ENCODE measurements around the gene WNT3A. TPM values are rescaled to one million over a fixed set of nuclear protein-coding genes. Genes with fewer than 3 reads are reported as not detected.

WNT3A gene
- total and polyA plus RNA-seq, 2 donors (not counting 3 experiments of a cell fraction or from before 2014, with no cell fraction given): not detected

DNA sequence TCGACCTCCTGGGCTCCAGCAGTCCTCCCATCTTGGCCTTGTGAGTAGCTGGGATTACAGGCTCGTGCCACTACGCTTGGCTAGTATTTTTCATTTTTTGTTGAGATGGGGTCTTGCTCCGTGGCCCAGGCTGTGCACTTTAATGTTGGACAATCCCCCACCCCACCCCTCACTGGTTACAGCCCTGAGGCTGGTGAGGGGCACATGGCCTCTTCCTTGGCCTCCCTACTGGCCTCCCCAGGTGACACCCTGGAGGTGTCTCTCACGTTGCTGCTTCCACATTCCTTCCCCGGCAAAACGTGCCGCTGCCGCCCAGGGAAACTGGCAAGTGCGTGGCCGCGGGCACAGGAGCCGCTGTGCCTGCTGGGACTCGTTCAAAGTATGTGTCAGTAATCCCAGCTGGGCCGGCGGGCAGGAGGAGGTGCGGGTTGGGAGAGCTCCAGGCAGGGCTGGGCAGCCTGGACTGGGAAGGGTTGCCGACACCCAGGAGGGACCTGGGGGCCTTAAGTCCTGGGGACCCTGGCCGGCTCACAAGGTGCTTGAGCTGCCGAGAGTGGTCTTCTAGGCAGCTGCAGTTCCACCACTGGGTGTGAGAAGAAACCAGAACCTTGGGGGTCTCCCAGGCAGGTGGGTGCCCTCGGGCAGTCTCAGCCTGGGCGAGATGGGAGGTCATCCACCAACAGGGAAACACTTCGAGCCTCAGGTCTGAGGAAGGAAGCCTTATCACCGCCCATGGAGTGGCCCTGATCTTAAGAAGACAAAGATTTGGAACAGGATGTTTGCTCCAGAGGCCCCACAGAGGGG lies 6.5 kb downstream of the WNT3A start:
- Histone ChIP-seq H3K4me2 (ENCODE audit: insufficient read depth, low read length) (no peak overlapping the region), H3K4me1 (ENCODE audit: control insufficient read depth, extremely low read depth, insufficient read depth, low read length) (no peaks in the 10 kb centered on the region), H3K27me3 (ENCODE audit: control insufficient read depth in 2 of 2, insufficient read depth in 2 of 2, low read length in 2 of 2) (peaks cover 23 to 24% of the 10 kb centered on the region in 2 experiments), H3K79me2 (ENCODE audit: control insufficient read depth, insufficient read depth, low read length) (no peaks in the 10 kb centered on the region), H3K27ac (ENCODE audit: insufficient read depth, low read depth, low read length) (no peak overlapping the region), H2AFZ (ENCODE audit: low read depth, low read length) (no peak overlapping the region), H3K9me1 (replicated peaks; ENCODE audit: control insufficient read depth, extremely low read depth, insufficient read depth, low read length) (no peaks in the 10 kb centered on the region), H3K9me3 (replicated peaks; ENCODE audit: control insufficient read depth, insufficient read depth, low read length) (no peaks in the 10 kb centered on the region), H3K9ac (replicated peaks; ENCODE audit: extremely low read depth, insufficient read depth, low read length) (no peak overlapping the region), H4K20me1 (replicated peaks; ENCODE audit: control insufficient read depth, extremely low read depth, insufficient read depth, low read length) (no peaks in the 10 kb centered on the region), H3K36me3 (ENCODE audit: control insufficient read depth in 2 of 2, extremely low read depth in 1 of 2, insufficient read depth in 2 of 2, low read length in 2 of 2) (no peaks in the 10 kb centered on the region), H3K4me3 (replicated peaks in 1 of 3; ENCODE audit: insufficient read depth in 1 of 3, low read depth in 1 of 3, low read length in 3 of 3) (no peak overlapping the region)
- intact Hi-C loops (cut with micrococcal nuclease) (no loop called here), dilution Hi-C loops (cut with MboI; ENCODE audit: extremely low pct_ligation_motif_present, low sequenced_read_pairs) (no loop called here)
- no peak for FAIRE-seq
- BruUV-seq (replicated peaks): no TSS peak
- POLR2A ChIA-PET: no interaction called here
- no peak for DNase-seq (ENCODE audit: low read depth, low spot score)
- TF ChIP-seq CTCF (IDR thresholded peaks at IDR 0.05; ENCODE audit: extremely low read depth in 1 of 2, insufficient read depth in 1 of 2, low read depth in 1 of 2, low read length in 2 of 2) (no peak), POLR2AphosphoS5 (IDR thresholded peaks at IDR 0.05; ENCODE audit: insufficient read depth, low read depth, low read length) (no peak), GATA2 (IDR thresholded peaks at IDR 0.05; ENCODE audit: insufficient read depth, insufficient read length, low read depth, low read length) (no peak), JUN (IDR thresholded peaks at IDR 0.05; ENCODE audit: borderline replicate concordance, insufficient read depth, insufficient read length, low read depth) (no peak), POLR2A (IDR thresholded peaks at IDR 0.05; ENCODE audit: low read depth, low read length) (no peak)
- CTCF ChIA-PET: interaction anchor here (1.8 kb wide), 1 partner anchor 14 kb away, joined by 7 read pairs; no protein-coding TSS in a partner anchor

Measured in endothelial cell of umbilical vein (primary cell).